Measurements from ENCODE around the gene LARP6.

- TF ChIP-seq CTCF (conservative IDR thresholded peaks at IDR 0.05; ENCODE audit: low read length) (no peak), EZH2phosphoT487 (IDR thresholded peaks at IDR 0.05; ENCODE audit: borderline replicate concordance) (no peak)
Measured at GRCh38 chr15:70781236-70781635, 72.7 kb downstream of the LARP6 start.

Data from Loucy (cell line).